DND-41 (cell line): ENCODE results near the gene RENBP.

Source experiments
- CTCF ChIP-seq: IDR thresholded peaks from 2 replicates; pipeline ENCODE4 v1.5.1; 2012; ENCODE audit warnings: borderline replicate concordance, low read length, moderate library complexity, mild to moderate bottlenecking; ENCODE audit not compliant: poor library complexity, severe bottlenecking; ENCODE audit errors: extremely low read depth
- EZH2 ChIP-seq: IDR thresholded peaks from 3 replicates; pipeline ENCODE4 v1.6.1; 2012; ENCODE audit warnings: borderline replicate concordance, low read depth, mild to moderate bottlenecking, moderate library complexity, low read length, inconsistent platforms; ENCODE audit not compliant: severe bottlenecking

GRCh38 chrX:153928846-153929245, 15.6 kb downstream of the RENBP start:
- no peak for TF ChIP-seq CTCF
- no peak for TF ChIP-seq EZH2
